Lower leg skin (tissue), 3 donors: ENCODE data around the gene SELENBP1.

ENCODE experiments used
- CTCF ChIP-seq, 3 donors: fragments of 450-650 bp; IDR thresholded peaks; one replicate each; pipeline ENCODE4 v1.5.1; 2016; ENCODE audit warnings: antibody characterized with exemption in 3 of 3, mild to moderate bottlenecking in 3 of 3, moderate library complexity in 2 of 3
- POLR2A ChIP-seq, 2 donors: fragments of 450-650 bp; IDR thresholded peaks; one replicate each; pipeline ENCODE4 v1.6.1; 2016 to 2017; ENCODE audit warnings: antibody characterized with exemption in 2 of 2, mild to moderate bottlenecking in 1 of 2, moderate library complexity in 1 of 2

DNA sequence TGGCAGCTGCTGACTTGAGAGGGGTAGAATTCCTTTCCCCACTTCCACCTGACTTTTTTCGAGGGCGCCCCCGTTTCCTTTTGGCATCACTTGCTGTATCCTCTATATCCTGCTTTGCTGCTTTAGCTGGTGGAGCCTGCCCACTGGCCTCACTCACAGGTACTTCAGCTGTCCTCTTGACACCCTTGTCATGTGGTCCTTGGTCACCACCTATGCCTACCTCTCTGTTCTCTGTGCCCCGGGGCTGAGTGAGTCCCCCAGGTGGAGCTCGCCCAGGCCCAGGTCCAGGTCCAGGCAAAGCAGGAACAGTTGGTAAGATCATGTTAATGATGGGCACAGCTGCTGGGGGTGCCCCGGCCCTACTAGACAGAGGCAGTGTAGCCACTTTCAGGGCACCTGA, 29.9 kb downstream of the SELENBP1 start:
- TF ChIP-seq CTCF (IDR thresholded peaks at IDR 0.05), result no peak
- TF ChIP-seq POLR2A (IDR thresholded peaks at IDR 0.05), result no peak
